B cell (primary cell): Measurements from ENCODE around the gene TAS2R39. TPM values are rescaled to one million over a fixed set of nuclear protein-coding genes. Genes with fewer than 3 reads are reported as not detected.
"Not testable (repeated sequence)": the region's sequence is repeated elsewhere in the genome, so short reads cannot be mapped to it uniquely, and the experiment has no call there.

Source experiments
- ATAC-seq: fragments of 200-7000 bp; cut with Tn5 transposase; one replicate; pipeline ENCODE4 v1.10.0; 2021; ENCODE audit warnings: low read depth, mild to moderate bottlenecking, moderate number of reproducible peaks, moderate library complexity
- CTCF ChIA-PET: fragments of 350-600 bp; sonication (Branson Sonifier 250); formaldehyde crosslinking; loops from one replicate; lab custom pipeline; 2021; ENCODE audit warnings: antibody characterized with exemption, inconsistent platforms; lab: Charles Lee
- POLR2A ChIA-PET: fragments of 350-600 bp; sonication (Branson Sonifier 250); formaldehyde crosslinking; loops from one replicate; lab custom pipeline; 2021; ENCODE audit warnings: antibody characterized with exemption; lab: Charles Lee
- DNase-seq: peaks from one replicate; pipeline ENCODE4 v3.0.0; 2013
- H2AFZ ChIP-seq: 2 replicates; pipeline ENCODE4 v1.6.1; 2012; ENCODE audit warnings: mild to moderate bottlenecking, low read depth, low read length; ENCODE audit not compliant: insufficient read depth, poor library complexity, severe bottlenecking
- H3K27ac ChIP-seq, 2 donors: 1 replicate in 1 of 2; 2 replicates in 1 of 2; pipeline ENCODE4 v1.5.1; 2012 to 2013; ENCODE audit warnings: low read length in 2 of 2, mild to moderate bottlenecking in 2 of 2, moderate library complexity in 1 of 2
- H3K27me3 ChIP-seq, 4 experiments: fragments of 200-600 bp in 1 of 4; sonication (generic) in 1 of 4; replicated peaks in 1 of 4; 1 replicate in 2 of 4; 2 replicates in 2 of 4; pipeline versions ENCODE4 v1.6.1 to v1.7.0; 2013 to 2016; ENCODE audit warnings: low read length in 3 of 4, mild to moderate bottlenecking in 2 of 4, mixed read lengths in 1 of 4, moderate library complexity in 1 of 4; ENCODE audit not compliant: insufficient read depth in 4 of 4, control insufficient read depth in 3 of 4; ENCODE audit errors: control extremely low read depth in 1 of 4
- H3K36me3 ChIP-seq, 2 experiments: replicated peaks in 1 of 2; 1 replicate in 1 of 2; 2 replicates in 1 of 2; pipeline versions ENCODE4 v1.6.1 to v1.7.1; 2013; ENCODE audit warnings: low read length in 1 of 2; ENCODE audit not compliant: insufficient read depth in 2 of 2, control insufficient read depth in 1 of 2; ENCODE audit errors: control extremely low read depth in 1 of 2, extremely low read depth in 1 of 2
- H3K4me1 ChIP-seq, 2 donors: fragments of 200-600 bp in 1 of 2; sonication (generic) in 1 of 2; 1 replicate in 1 of 2; 2 replicates in 1 of 2; pipeline versions ENCODE4 v1.5.1 to v1.6.1; 2013 to 2017; ENCODE audit warnings: low read length in 2 of 2; ENCODE audit not compliant: control insufficient read depth in 2 of 2, insufficient read depth in 2 of 2
- H3K4me2 ChIP-seq: replicated peaks from 2 replicates; pipeline ENCODE3; 2012; ENCODE audit warnings: mild to moderate bottlenecking, low read depth, low read length; ENCODE audit not compliant: poor library complexity, severe bottlenecking
- H3K4me3 ChIP-seq, 5 experiments: fragments of 200-600 bp in 1 of 5; sonication (generic) in 1 of 5; 1 replicate in 3 of 5; 2 replicates in 2 of 5; pipeline versions ENCODE4 v1.5.1 to v1.7.0; 2011 to 2016; ENCODE audit warnings: low read length in 4 of 5, mild to moderate bottlenecking in 4 of 5, low read depth in 2 of 5, control low read depth in 1 of 5, moderate library complexity in 1 of 5; ENCODE audit not compliant: insufficient read depth in 1 of 5; ENCODE audit errors: control extremely low read depth in 1 of 5, extremely low read depth in 1 of 5
- H3K79me2 ChIP-seq: fragments of 200-600 bp; sonication (generic); one replicate; pipeline ENCODE4 v1.6.0; 2016; ENCODE audit warnings: low read length; ENCODE audit not compliant: control insufficient read depth, insufficient read depth
- H3K9ac ChIP-seq: fragments of 200-600 bp; sonication (generic); 2 replicates; pipeline ENCODE4 v1.6.1; 2017; ENCODE audit warnings: mild to moderate bottlenecking, low read length, moderate library complexity
- H3K9me3 ChIP-seq, 3 donors: one replicate each; pipeline versions ENCODE4 v1.6.1 to v1.7.1; 2013; ENCODE audit warnings: low read length in 2 of 3; ENCODE audit not compliant: control insufficient read depth in 2 of 3, insufficient read depth in 1 of 3; ENCODE audit errors: control extremely low read depth in 1 of 3
- H4K20me1 ChIP-seq: 2 replicates; pipeline ENCODE4 v1.6.0; 2012; ENCODE audit warnings: mild to moderate bottlenecking, low read length; ENCODE audit not compliant: insufficient read depth, control insufficient read depth, poor library complexity, severe bottlenecking
- H3K27ac Mint-ChIP-seq: one replicate; pipeline ENCODE4 v1.8.0; 2021; ENCODE audit warnings: mixed read lengths
- H3K27me3 Mint-ChIP-seq: one replicate; pipeline ENCODE4 v1.8.0; 2021; ENCODE audit warnings: mixed read lengths
- H3K4me1 Mint-ChIP-seq: one replicate; pipeline ENCODE4 v1.8.0; 2021; ENCODE audit warnings: mixed read lengths
- H3K4me3 Mint-ChIP-seq: one replicate; pipeline ENCODE4 v1.8.0; 2021; ENCODE audit warnings: mixed read lengths
- H3K9me3 Mint-ChIP-seq: one replicate; pipeline ENCODE4 v1.8.0; 2022; ENCODE audit warnings: mixed read lengths; ENCODE audit not compliant: insufficient read depth
- EZH2 ChIP-seq: IDR thresholded peaks from 2 replicates; pipeline ENCODE4 v1.6.1; 2012; ENCODE audit warnings: borderline replicate concordance, low read depth, mild to moderate bottlenecking, moderate library complexity, low read length; ENCODE audit not compliant: insufficient read depth, poor library complexity, severe bottlenecking
- WGBS: methylation state at CpG from one replicate; pipeline ENCODE4 v1.1.5; 2013; ENCODE audit warnings: missing lambda C conversion rate; ENCODE audit not compliant: insufficient coverage; 5-methylcytosine and 5-hydroxymethylcytosine counted together
- intact Hi-C: fragments of 100-400 bp; cut with micrococcal nuclease; formaldehyde crosslinking; loops from one replicate; pipeline ENCODE4 v1.10.0; 2022
- polyA plus RNA-seq: library from polyadenylated mRNA; depleted of rRNA; stranded (reverse); fragments of >200 nt; gene quantifications from 2 replicates; pipeline ENCODE4 v1.2.3, GENCODE V29; 2012
- total RNA-seq, 2 donors: library from RNA; stranded (reverse); fragments of 120-200 nt in 1 of 2; gene quantifications; 1 replicate in 1 of 2; 2 replicates in 1 of 2; pipeline versions ENCODE4 v1.2.3 to v1.2.4, GENCODE V29; 2013 to 2022
- TF ChIP-seq, protein P1 (sequence below): fragments of 200-600 bp; IDR thresholded peaks from one replicate; pipeline ENCODE4 v1.8.0; 2022; ENCODE audit warnings: antibody characterized with exemption, mild to moderate bottlenecking

Gene TAS2R39
- total and polyA plus RNA-seq, 2 donors (not counting 1 experiment from before 2014, with no cell fraction given) = not detected

- Histone ChIP-seq H3K36me3 (no peaks in the 10 kb centered on the region), H2AFZ (no peak overlapping the region), H3K79me2 (no peaks in the 10 kb centered on the region), H3K4me3 (no peak overlapping the region), H4K20me1 (no peaks in the 10 kb centered on the region), H3K4me2 (no peak overlapping the region), H3K9ac (no peak overlapping the region), H3K27ac (no peak overlapping the region), H3K4me1 (no peaks in the 10 kb centered on the region), H3K27me3 (no peaks in the 10 kb centered on the region), H3K9me3 (peaks cover 0 to 4% (median 0%) of the 10 kb centered on the region in 3 donors)
- WGBS = 87% methylated on average over 4 of the region's 4 CpGs
- ATAC-seq (no peak), DNase-seq (no peak)
- Mint-ChIP-seq H3K27ac (no peak overlapping the region), H3K27me3 (no peaks in the 10 kb centered on the region), H3K9me3 (peaks cover 9% of the 10 kb centered on the region), H3K4me3 (no peak overlapping the region), H3K4me1 (no peaks in the 10 kb centered on the region)
- intact Hi-C loops = no loop called here
- no peak for TF ChIP-seq EZH2
- TF ChIP-seq, protein P1, sequence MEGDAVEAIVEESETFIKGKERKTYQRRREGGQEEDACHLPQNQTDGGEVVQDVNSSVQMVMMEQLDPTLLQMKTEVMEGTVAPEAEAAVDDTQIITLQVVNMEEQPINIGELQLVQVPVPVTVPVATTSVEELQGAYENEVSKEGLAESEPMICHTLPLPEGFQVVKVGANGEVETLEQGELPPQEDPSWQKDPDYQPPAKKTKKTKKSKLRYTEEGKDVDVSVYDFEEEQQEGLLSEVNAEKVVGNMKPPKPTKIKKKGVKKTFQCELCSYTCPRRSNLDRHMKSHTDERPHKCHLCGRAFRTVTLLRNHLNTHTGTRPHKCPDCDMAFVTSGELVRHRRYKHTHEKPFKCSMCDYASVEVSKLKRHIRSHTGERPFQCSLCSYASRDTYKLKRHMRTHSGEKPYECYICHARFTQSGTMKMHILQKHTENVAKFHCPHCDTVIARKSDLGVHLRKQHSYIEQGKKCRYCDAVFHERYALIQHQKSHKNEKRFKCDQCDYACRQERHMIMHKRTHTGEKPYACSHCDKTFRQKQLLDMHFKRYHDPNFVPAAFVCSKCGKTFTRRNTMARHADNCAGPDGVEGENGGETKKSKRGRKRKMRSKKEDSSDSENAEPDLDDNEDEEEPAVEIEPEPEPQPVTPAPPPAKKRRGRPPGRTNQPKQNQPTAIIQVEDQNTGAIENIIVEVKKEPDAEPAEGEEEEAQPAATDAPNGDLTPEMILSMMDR = no peak
- ChIA-PET POLR2A (no interaction called here), CTCF (no interaction called here)
Observed at GRCh38 chr7:143148050-143148449, 35.2 kb upstream of the TAS2R39 start.

- no peaks in the 10 kb centered on the region for H3K36me3 ChIP-seq
- Mint-ChIP-seq H3K9me3 (peaks cover 9% of the 10 kb centered on the region), H3K27ac (no peak overlapping the region), H3K27me3 (no peaks in the 10 kb centered on the region), H3K4me3 (no peak overlapping the region), H3K4me1 (no peaks in the 10 kb centered on the region)
- DNase-seq (no peak), ATAC-seq (no peak)
- H2AFZ ChIP-seq = no peak overlapping the region
- H3K4me1 ChIP-seq = no peaks in the 10 kb centered on the region
- H3K27me3 ChIP-seq = no peaks in the 10 kb centered on the region
- intact Hi-C loops = no loop called here
- TF ChIP-seq EZH2 = no peak
- TF ChIP-seq, protein P1 = no peak
- H3K4me3 ChIP-seq = no peak overlapping the region
- no peaks in the 10 kb centered on the region for H3K79me2 ChIP-seq
- H3K27ac ChIP-seq = no peak overlapping the region
- H3K9ac ChIP-seq = no peak overlapping the region
- H3K9me3 ChIP-seq = peaks cover 0 to 4% (median 0%) of the 10 kb centered on the region in 3 donors
- H3K4me2 ChIP-seq = no peak overlapping the region
- POLR2A ChIA-PET = no interaction called here
- CTCF ChIA-PET = no interaction called here
- H4K20me1 ChIP-seq = no peaks in the 10 kb centered on the region
Observed at GRCh38 chr7:143148651-143149050, 34.6 kb upstream of the TAS2R39 start.

DNA sequence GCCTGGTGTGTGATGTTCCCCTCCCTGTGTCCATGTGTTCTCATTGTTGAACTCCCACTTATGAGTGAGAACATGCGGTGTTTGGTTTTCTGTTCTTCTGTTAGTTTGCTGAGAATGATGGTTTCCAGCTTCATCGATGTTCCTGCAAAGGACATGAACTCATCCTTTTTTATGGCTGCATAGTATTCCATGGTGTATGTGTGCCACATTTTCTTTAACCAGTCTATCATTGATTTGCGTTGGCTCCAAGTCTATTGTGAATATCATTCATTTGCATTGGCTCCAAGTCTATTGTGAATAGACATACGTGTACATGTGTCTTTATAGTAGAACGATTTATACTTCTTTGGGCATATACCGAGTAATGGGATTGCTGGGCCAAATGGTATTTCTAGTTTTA, 32.5 kb upstream of the TAS2R39 start:
- H3K4me1 Mint-ChIP-seq, CTCF ChIA-PET, H3K9me3 Mint-ChIP-seq, ATAC-seq, H3K4me2 ChIP-seq, H3K27me3 ChIP-seq, H3K4me3 ChIP-seq, H3K4me3 Mint-ChIP-seq, H2AFZ ChIP-seq, POLR2A ChIA-PET, H3K27ac Mint-ChIP-seq, H3K9me3 ChIP-seq, H4K20me1 ChIP-seq, H3K79me2 ChIP-seq, DNase-seq, H3K36me3 ChIP-seq, intact Hi-C loops, H3K27ac ChIP-seq, H3K9ac ChIP-seq, H3K4me1 ChIP-seq, H3K27me3 Mint-ChIP-seq: not testable (repeated sequence)
- WGBS = no CpG with 5 or more reads among the region's 6 CpGs
